Measurements from ENCODE around the gene TM2D3.

Gene TM2D3

GRCh38 chr15:101612676-101613075, 39.5 kb downstream of the TM2D3 start:
- no peak overlapping the region for H3K4me3 ChIP-seq (ENCODE audit: low read length)
- no peak overlapping the region for H3K4me2 ChIP-seq (ENCODE audit: low read length)
- H3K4me1 ChIP-seq (ENCODE audit: control insufficient read depth, insufficient read depth, low read length): peaks cover 38% of the 10 kb centered on the region
- H3K9ac ChIP-seq (ENCODE audit: low read depth, low read length): no peak overlapping the region
- H3K36me3 ChIP-seq (ENCODE audit: insufficient read depth, low read length): no peaks in the 10 kb centered on the region
- H3K9me3 ChIP-seq (replicated peaks; ENCODE audit: low read length): no peaks in the 10 kb centered on the region
- H3K27me3 ChIP-seq (ENCODE audit: control insufficient read depth, insufficient read depth, low read length): peaks cover 14% of the 10 kb centered on the region

- no peaks in the 10 kb centered on the region for H3K9me3 ChIP-seq (replicated peaks; ENCODE audit: low read length)
- H3K9ac ChIP-seq (ENCODE audit: low read depth, low read length): no peak overlapping the region
- no peak overlapping the region for H3K4me2 ChIP-seq (ENCODE audit: low read length)
- peaks cover 14% of the 10 kb centered on the region for H3K27me3 ChIP-seq (ENCODE audit: control insufficient read depth, insufficient read depth, low read length)
- no peak overlapping the region for H3K4me3 ChIP-seq (ENCODE audit: low read length)
- H3K36me3 ChIP-seq (ENCODE audit: insufficient read depth, low read length): no peaks in the 10 kb centered on the region
- peaks cover 36% of the 10 kb centered on the region for H3K4me1 ChIP-seq (ENCODE audit: control insufficient read depth, insufficient read depth, low read length)
These were observed 40.4 kb downstream of the TM2D3 start for GRCh38 chr15:101611580-101612299.

- no peaks in the 10 kb centered on the region for H3K9me3 ChIP-seq (replicated peaks; ENCODE audit: low read length)
- H3K4me3 ChIP-seq (ENCODE audit: low read length): no peak overlapping the region
- no peaks in the 10 kb centered on the region for H3K36me3 ChIP-seq (ENCODE audit: insufficient read depth, low read length)
- H3K9ac ChIP-seq (ENCODE audit: low read depth, low read length): no peak overlapping the region
- H3K4me2 ChIP-seq (ENCODE audit: low read length): no peak overlapping the region
- H3K4me1 ChIP-seq (ENCODE audit: control insufficient read depth, insufficient read depth, low read length): peaks cover 29% of the 10 kb centered on the region
- H3K27me3 ChIP-seq (ENCODE audit: control insufficient read depth, insufficient read depth, low read length): peaks cover 14% of the 10 kb centered on the region
These were observed 41.2 kb downstream of the TM2D3 start for GRCh38 chr15:101611007-101611406.

GRCh38 chr15:101610611-101611000, 41.6 kb downstream of the TM2D3 start:
- Histone ChIP-seq H3K4me1 (ENCODE audit: control insufficient read depth, insufficient read depth, low read length) (peaks cover 25% of the 10 kb centered on the region), H3K4me2 (ENCODE audit: low read length) (no peak overlapping the region), H3K9me3 (replicated peaks; ENCODE audit: low read length) (no peaks in the 10 kb centered on the region), H3K9ac (ENCODE audit: low read depth, low read length) (no peak overlapping the region), H3K36me3 (ENCODE audit: insufficient read depth, low read length) (no peaks in the 10 kb centered on the region), H3K4me3 (ENCODE audit: low read length) (no peak overlapping the region), H3K27me3 (ENCODE audit: control insufficient read depth, insufficient read depth, low read length) (peaks cover 14% of the 10 kb centered on the region)

- Histone ChIP-seq H3K4me3 (ENCODE audit: low read length) (no peak overlapping the region), H3K36me3 (ENCODE audit: insufficient read depth, low read length) (no peaks in the 10 kb centered on the region), H3K9me3 (replicated peaks; ENCODE audit: low read length) (no peaks in the 10 kb centered on the region), H3K4me1 (ENCODE audit: control insufficient read depth, insufficient read depth, low read length) (peaks cover 18% of the 10 kb centered on the region), H3K4me2 (ENCODE audit: low read length) (no peak overlapping the region), H3K27me3 (ENCODE audit: control insufficient read depth, insufficient read depth, low read length) (peaks cover 14% of the 10 kb centered on the region), H3K9ac (ENCODE audit: low read depth, low read length) (no peak overlapping the region)
These were observed 42.2 kb downstream of the TM2D3 start for GRCh38 chr15:101609742-101610610.

GRCh38 chr15:101608201-101608600, 44.0 kb downstream of the TM2D3 start:
- H3K4me3 ChIP-seq (ENCODE audit: low read length): no peak overlapping the region
- no peak overlapping the region for H3K4me2 ChIP-seq (ENCODE audit: low read length)
- H3K9me3 ChIP-seq (replicated peaks; ENCODE audit: low read length): no peaks in the 10 kb centered on the region
- H3K9ac ChIP-seq (ENCODE audit: low read depth, low read length): no peak overlapping the region
- peaks cover 3% of the 10 kb centered on the region for H3K27me3 ChIP-seq (ENCODE audit: control insufficient read depth, insufficient read depth, low read length)
- no peaks in the 10 kb centered on the region for H3K36me3 ChIP-seq (ENCODE audit: insufficient read depth, low read length)
- H3K4me1 ChIP-seq (ENCODE audit: control insufficient read depth, insufficient read depth, low read length): peaks cover under 1% of the 10 kb centered on the region

GRCh38 chr15:101607108-101607507, 45.1 kb downstream of the TM2D3 start:
- Histone ChIP-seq H3K9ac (ENCODE audit: low read depth, low read length) (no peak overlapping the region), H3K4me1 (ENCODE audit: control insufficient read depth, insufficient read depth, low read length) (no peaks in the 10 kb centered on the region), H3K27me3 (ENCODE audit: control insufficient read depth, insufficient read depth, low read length) (peaks cover 6% of the 10 kb centered on the region), H3K4me3 (ENCODE audit: low read length) (no peak overlapping the region), H3K4me2 (ENCODE audit: low read length) (no peak overlapping the region), H3K9me3 (replicated peaks; ENCODE audit: low read length) (no peaks in the 10 kb centered on the region), H3K36me3 (ENCODE audit: insufficient read depth, low read length) (no peaks in the 10 kb centered on the region)

- H3K36me3 ChIP-seq (ENCODE audit: insufficient read depth, low read length): no peaks in the 10 kb centered on the region
- peaks cover 15% of the 10 kb centered on the region for H3K27me3 ChIP-seq (ENCODE audit: control insufficient read depth, insufficient read depth, low read length)
- H3K4me2 ChIP-seq (ENCODE audit: low read length): no peak overlapping the region
- H3K4me3 ChIP-seq (ENCODE audit: low read length): no peak overlapping the region
- no peak overlapping the region for H3K9ac ChIP-seq (ENCODE audit: low read depth, low read length)
- H3K4me1 ChIP-seq (ENCODE audit: control insufficient read depth, insufficient read depth, low read length): no peaks in the 10 kb centered on the region
- H3K9me3 ChIP-seq (replicated peaks; ENCODE audit: low read length): no peaks in the 10 kb centered on the region
These were observed 47.9 kb downstream of the TM2D3 start for GRCh38 chr15:101604124-101604874.

- Histone ChIP-seq H3K4me2 (ENCODE audit: low read length) (no peak overlapping the region), H3K4me1 (ENCODE audit: control insufficient read depth, insufficient read depth, low read length) (no peaks in the 10 kb centered on the region), H3K4me3 (ENCODE audit: low read length) (no peak overlapping the region), H3K36me3 (ENCODE audit: insufficient read depth, low read length) (no peaks in the 10 kb centered on the region), H3K27me3 (ENCODE audit: control insufficient read depth, insufficient read depth, low read length) (peaks cover 19% of the 10 kb centered on the region), H3K9me3 (replicated peaks; ENCODE audit: low read length) (no peaks in the 10 kb centered on the region), H3K9ac (ENCODE audit: low read depth, low read length) (no peak overlapping the region)
These were observed 49.4 kb downstream of the TM2D3 start for GRCh38 chr15:101602801-101603200.

GRCh38 chr15:101600035-101600434, 52.1 kb downstream of the TM2D3 start:
- Histone ChIP-seq H3K4me3 (ENCODE audit: low read length) (no peak overlapping the region), H3K9me3 (replicated peaks; ENCODE audit: low read length) (no peaks in the 10 kb centered on the region), H3K4me2 (ENCODE audit: low read length) (no peak overlapping the region), H3K9ac (ENCODE audit: low read depth, low read length) (no peak overlapping the region), H3K4me1 (ENCODE audit: control insufficient read depth, insufficient read depth, low read length) (no peaks in the 10 kb centered on the region), H3K27me3 (ENCODE audit: control insufficient read depth, insufficient read depth, low read length) (peaks cover 23% of the 10 kb centered on the region), H3K36me3 (ENCODE audit: insufficient read depth, low read length) (no peaks in the 10 kb centered on the region)

GRCh38 chr15:101599091-101599490, 53.1 kb downstream of the TM2D3 start:
- H3K4me1 ChIP-seq (ENCODE audit: control insufficient read depth, insufficient read depth, low read length): no peaks in the 10 kb centered on the region
- H3K4me2 ChIP-seq (ENCODE audit: low read length): no peak overlapping the region
- no peaks in the 10 kb centered on the region for H3K36me3 ChIP-seq (ENCODE audit: insufficient read depth, low read length)
- no peaks in the 10 kb centered on the region for H3K9me3 ChIP-seq (replicated peaks; ENCODE audit: low read length)
- H3K27me3 ChIP-seq (ENCODE audit: control insufficient read depth, insufficient read depth, low read length): peaks cover 23% of the 10 kb centered on the region
- no peak overlapping the region for H3K9ac ChIP-seq (ENCODE audit: low read depth, low read length)
- H3K4me3 ChIP-seq (ENCODE audit: low read length): no peak overlapping the region
